H1 (cell line): ENCODE results near the gene DCUN1D3. TPM values are rescaled to one million over a fixed set of nuclear protein-coding genes. Genes with fewer than 3 reads are reported as not detected.

Experiments used
- CTCF ChIA-PET: fragments of 300-600 bp; sonication (Branson Sonifier 250); formaldehyde crosslinking; loops from one replicate; lab custom pipeline; 2021; ENCODE audit not compliant: partially characterized antibody; lab: Charles Lee
- POLR2A ChIA-PET: fragments of 300-600 bp; sonication (Branson Sonifier 250); formaldehyde crosslinking; loops from one replicate; lab custom pipeline; 2021; ENCODE audit warnings: inconsistent platforms; ENCODE audit not compliant: partially characterized antibody; lab: Charles Lee
- DNase-seq, 2 experiments: peaks; one replicate each; pipeline versions ENCODE4 v3.0.0 to v3.0.0-alpha.2; 2010 to 2022; ENCODE audit warnings: low spot score in 2 of 2, low read depth in 1 of 2, mixed read lengths in 1 of 2
- FAIRE-seq: peaks from 2 replicates; lab custom pipeline; 2011; peaks lifted over from hg19 to GRCh38; lab: Jason Lieb, UNC
- H2AFZ ChIP-seq: 2 replicates; pipeline ENCODE4 v1.8.1; 2012; ENCODE audit warnings: low read length, inconsistent platforms
- H2AK5ac ChIP-seq: 2 replicates; pipeline ENCODE4 v1.6.1; 2013; ENCODE audit warnings: low read depth, low read length
- H2BK120ac ChIP-seq: replicated peaks from 2 replicates; pipeline ENCODE3; 2013; ENCODE audit warnings: low read depth, low read length, inconsistent platforms
- H2BK12ac ChIP-seq: 2 replicates; pipeline ENCODE4 v1.6.1; 2013; ENCODE audit warnings: low read depth, low read length
- H2BK15ac ChIP-seq: 2 replicates; pipeline ENCODE4 v1.6.1; 2013; ENCODE audit warnings: low read length
- H2BK20ac ChIP-seq: 2 replicates; pipeline ENCODE4 v1.6.1; 2013; ENCODE audit warnings: low read length
- H2BK5ac ChIP-seq: 2 replicates; pipeline ENCODE4 v1.6.1; 2013; ENCODE audit warnings: low read depth, low read length
- H3K14ac ChIP-seq: 2 replicates; pipeline ENCODE4 v1.6.1; 2013; ENCODE audit warnings: inconsistent platforms; ENCODE audit not compliant: insufficient read length
- H3K18ac ChIP-seq: 2 replicates; pipeline ENCODE4 v1.6.1; 2013; ENCODE audit warnings: low read length; ENCODE audit errors: extremely low read depth
- H3K23ac ChIP-seq: 2 replicates; pipeline ENCODE4 v1.6.1; 2013; ENCODE audit warnings: inconsistent platforms; ENCODE audit not compliant: insufficient read length
- H3K23me2 ChIP-seq: 2 replicates; pipeline ENCODE4 v1.6.1; 2013; ENCODE audit warnings: low read depth, low read length
- H3K27ac ChIP-seq: 2 replicates; pipeline ENCODE4 v1.6.1; 2011; ENCODE audit warnings: low read depth, low read length, inconsistent platforms
- H3K27me3 ChIP-seq, 4 experiments: replicated peaks in 1 of 4; 1 replicate in 1 of 4; 2 replicates in 3 of 4; pipeline versions ENCODE4 v1.6.1 to v1.8.1; 2011 to 2013; ENCODE audit warnings: low read length in 3 of 4, mild to moderate bottlenecking in 3 of 4, inconsistent platforms in 2 of 4, mixed read lengths in 2 of 4, moderate library complexity in 1 of 4; ENCODE audit not compliant: control insufficient read depth in 3 of 4, insufficient read depth in 3 of 4; ENCODE audit errors: extremely low read depth in 1 of 4
- H3K36me3 ChIP-seq, 4 experiments: 2 replicates each; pipeline versions ENCODE4 v1.6.1 to v1.8.1; 2011 to 2013; ENCODE audit warnings: mild to moderate bottlenecking in 4 of 4, low read length in 3 of 4, moderate library complexity in 2 of 4, control low read depth in 1 of 4, inconsistent platforms in 1 of 4; ENCODE audit not compliant: insufficient read depth in 4 of 4, control insufficient read depth in 2 of 4
- H3K4ac ChIP-seq: replicated peaks from 2 replicates; pipeline ENCODE3; 2013; ENCODE audit warnings: low read length, low read depth, mixed read lengths, inconsistent platforms; ENCODE audit not compliant: insufficient read length
- H3K4me1 ChIP-seq, 4 experiments: replicated peaks in 1 of 4; 1 replicate in 1 of 4; 2 replicates in 3 of 4; pipeline versions ENCODE4 v1.6.1 to v1.8.1; 2011 to 2013; ENCODE audit warnings: low read length in 3 of 4, inconsistent platforms in 2 of 4, mixed read lengths in 1 of 4; ENCODE audit not compliant: insufficient read depth in 4 of 4, control insufficient read depth in 3 of 4
- H3K4me2 ChIP-seq, 2 experiments: 2 replicates each; pipeline versions ENCODE4 v1.6.1 to v1.8.1; 2011 to 2013; ENCODE audit warnings: low read depth in 2 of 2, low read length in 2 of 2, control low read depth in 1 of 2, inconsistent platforms in 1 of 2, mild to moderate bottlenecking in 1 of 2; ENCODE audit not compliant: insufficient read depth in 1 of 2
- H3K4me3 ChIP-seq, 4 experiments: fragments of 200-600, 300-600 bp in 1 of 4; sonication (generic), shearing (Covaris generic), sonication (Bioruptor Twin) in 1 of 4; 2 replicates each; pipeline versions ENCODE4 v1.5.1 to v1.8.1; 2011 to 2016; ENCODE audit warnings: low read length in 4 of 4, low read depth in 3 of 4, control low read depth in 2 of 4, inconsistent platforms in 2 of 4, mild to moderate bottlenecking in 2 of 4, mixed read lengths in 1 of 4, moderate library complexity in 1 of 4; ENCODE audit not compliant: insufficient read depth in 2 of 4; ENCODE audit errors: extremely low read depth in 1 of 4
- H3K56ac ChIP-seq: replicated peaks from 2 replicates; pipeline ENCODE3; 2013; ENCODE audit warnings: low read depth, mild to moderate bottlenecking, mixed read lengths, low read length, inconsistent platforms; ENCODE audit not compliant: insufficient read length
- H3K79me1 ChIP-seq: 2 replicates; pipeline ENCODE4 v1.6.1; 2013; ENCODE audit warnings: low read depth, low read length, control low read depth
- H3K79me2 ChIP-seq, 2 experiments: 2 replicates each; pipeline versions ENCODE4 v1.6.1 to v1.8.1; 2012 to 2013; ENCODE audit warnings: low read length in 2 of 2, mild to moderate bottlenecking in 2 of 2, inconsistent platforms in 1 of 2; ENCODE audit not compliant: insufficient read depth in 2 of 2, control insufficient read depth in 1 of 2
- H3K9ac ChIP-seq, 4 experiments: replicated peaks in 1 of 4; 1 replicate in 1 of 4; 2 replicates in 3 of 4; pipeline versions ENCODE4 v1.6.1 to v1.8.1; 2011 to 2013; ENCODE audit warnings: low read depth in 3 of 4, low read length in 3 of 4, control low read depth in 2 of 4, mild to moderate bottlenecking in 2 of 4, moderate library complexity in 2 of 4, inconsistent platforms in 1 of 4; ENCODE audit errors: extremely low read depth in 1 of 4
- H3K9me3 ChIP-seq, 2 experiments: 2 replicates each; pipeline versions ENCODE4 v1.6.1 to v1.8.1; 2012 to 2013; ENCODE audit warnings: mild to moderate bottlenecking in 2 of 2, moderate library complexity in 2 of 2, control low read depth in 1 of 2, inconsistent platforms in 1 of 2, low read depth in 1 of 2, low read length in 1 of 2, mixed read lengths in 1 of 2; ENCODE audit not compliant: insufficient read depth in 2 of 2
- H4K20me1 ChIP-seq, 2 experiments: replicated peaks in 1 of 2; 2 replicates each; pipeline versions ENCODE3 to v1.8.1; 2011 to 2013; ENCODE audit warnings: inconsistent platforms in 2 of 2, low read length in 2 of 2, mild to moderate bottlenecking in 1 of 2; ENCODE audit not compliant: insufficient read depth in 2 of 2, control insufficient read depth in 1 of 2
- H4K5ac ChIP-seq: 2 replicates; pipeline ENCODE4 v1.6.1; 2013; ENCODE audit warnings: low read length, low read depth, mixed read lengths, inconsistent platforms; ENCODE audit not compliant: insufficient read length
- H4K8ac ChIP-seq: 2 replicates; pipeline ENCODE4 v1.8.0; 2013; ENCODE audit warnings: mild to moderate bottlenecking, moderate library complexity, low read length, inconsistent platforms; ENCODE audit not compliant: insufficient read depth; ENCODE audit errors: extremely low read depth
- H4K91ac ChIP-seq: replicated peaks from 2 replicates; pipeline ENCODE3; 2013; ENCODE audit warnings: low read length, mixed read lengths, inconsistent platforms; ENCODE audit not compliant: insufficient read length
- BCL11A ChIP-seq, 2 experiments: IDR thresholded peaks; one replicate each; pipeline ENCODE4 v1.6.1; 2011; ENCODE audit warnings: low read depth in 2 of 2, low read length in 2 of 2, mild to moderate bottlenecking in 2 of 2
- NRF1 ChIP-seq: IDR thresholded peaks from 2 replicates; pipeline ENCODE4 v1.6.1; 2011; ENCODE audit warnings: mild to moderate bottlenecking, low read depth, low read length, improper control_type of control experiment
- RFX5 ChIP-seq: IDR thresholded peaks from 2 replicates; pipeline ENCODE4 v1.6.1; 2011; ENCODE audit warnings: low read depth, low read length, improper control_type of control experiment, borderline replicate concordance
- TAF1 ChIP-seq: IDR thresholded peaks from 2 replicates; pipeline ENCODE4 v1.6.1; 2011; ENCODE audit warnings: mild to moderate bottlenecking, low read depth, low read length
- WGBS, 2 experiments: shearing (Covaris generic) in 1 of 2; methylation state at CpG; one replicate each; pipeline versions ENCODE4 v1.1.6 to v1.1.7; 2013 to 2015; ENCODE audit warnings: low lambda C conversion rate in 2 of 2, mixed read lengths in 2 of 2, inconsistent platforms in 1 of 2, low coverage in 1 of 2, missing lambda C conversion rate in 1 of 2; ENCODE audit not compliant: insufficient replicate concordance in 2 of 2, insufficient coverage in 1 of 2, insufficient read length in 1 of 2; ENCODE audit errors: extremely low coverage in 1 of 2, missing lambda C conversion rate in 1 of 2; 5-methylcytosine and 5-hydroxymethylcytosine counted together
- polyA plus RNA-seq, 7 experiments: library from polyadenylated mRNA; depleted of rRNA in 3 of 7; stranded (reverse) in 5 of 7; unstranded in 2 of 7; fragments of >200 nt in 5 of 7; fragments of 200-250 nt in 2 of 7; gene quantifications; 1 replicate in 5 of 7; 2 replicates in 1 of 7; 4 replicates in 1 of 7; pipeline versions ENCODE4 v1.2.1 to v1.2.3, GENCODE V29; 2011 to 2013; ENCODE audit warnings: missing spikeins in 2 of 7, mixed read lengths in 2 of 7
- total RNA-seq: library from RNA; stranded (reverse); fragmentation: NEBNext Ultra II Directional; extraction: Animal tissue kit (Norgen Biotek cat#: 25700); gene quantifications from 2 replicates; pipeline ENCODE4 v1.2.1, GENCODE V29; 2021

DCUN1D3 gene
- total and polyA plus RNA-seq, 2 of the 8 experiments (the other 6 are each of a cell fraction or from before 2014, with no cell fraction given) = 3.5 to 18.2 TPM

- Histone ChIP-seq H3K23me2 (0 out of 2 replicates have a peak, but pooled peaks cover 2% of the 10 kb centered on the region), H3K18ac (no peak overlapping the region), H3K36me3 (no peaks in the 10 kb centered on the region), H2BK15ac (no peak overlapping the region), H2BK20ac (no peak overlapping the region), H4K91ac (no peak overlapping the region), H2BK120ac (no peak overlapping the region), H3K23ac (no peak overlapping the region), H2BK12ac (no peak overlapping the region), H2AFZ (no peak overlapping the region), H4K5ac (no peak overlapping the region), H3K9me3 (peaks cover 0 to 2% of the 10 kb centered on the region in 2 experiments; a peak in 1 of 4 replicates), H3K4me1 (no peaks in the 10 kb centered on the region), H2AK5ac (no peak overlapping the region), H3K4me2 (no peak overlapping the region), H2BK5ac (no peak overlapping the region), H3K9ac (no peak overlapping the region), H3K79me1 (no peaks in the 10 kb centered on the region), H4K20me1 (no peaks in the 10 kb centered on the region), H3K56ac (no peak overlapping the region), H3K4ac (no peak overlapping the region), H3K4me3 (no peak overlapping the region), H3K27me3 (no peaks in the 10 kb centered on the region), H3K79me2 (no peaks in the 10 kb centered on the region), H3K27ac (no peak overlapping the region), H4K8ac (no peak overlapping the region), H3K14ac (no peak overlapping the region)
- no peak for FAIRE-seq
- POLR2A ChIA-PET = no interaction called here
- no peak for DNase-seq
- 92% methylated on average over 6 of the region's 6 CpGs; no CpG with 5 or more reads in 1 of the 2 experiments for WGBS, 2 experiments
- CTCF ChIA-PET = interaction anchor here (1.4 kb wide), 1 partner anchor 17 kb away, joined by 4 read pairs; no protein-coding TSS in a partner anchor
- no peak for TF ChIP-seq TAF1
- no peak for TF ChIP-seq RFX5
- no peak for TF ChIP-seq BCL11A (IDR thresholded peaks at IDR 0.05; ENCODE audit: low read depth in 2 of 2, low read length in 2 of 2)
- no peak for TF ChIP-seq NRF1
These were observed 40.9 kb upstream of the DCUN1D3 start for GRCh38 chr16:20940871-20941635.
